ENCODE data around the gene ARFGAP2. TPM values are rescaled to one million over a fixed set of nuclear protein-coding genes. Genes with fewer than 3 reads are reported as not detected.

The ARFGAP2 gene
- total RNA-seq, 1 donor from 2014 or later, result 90.9 TPM

DNA sequence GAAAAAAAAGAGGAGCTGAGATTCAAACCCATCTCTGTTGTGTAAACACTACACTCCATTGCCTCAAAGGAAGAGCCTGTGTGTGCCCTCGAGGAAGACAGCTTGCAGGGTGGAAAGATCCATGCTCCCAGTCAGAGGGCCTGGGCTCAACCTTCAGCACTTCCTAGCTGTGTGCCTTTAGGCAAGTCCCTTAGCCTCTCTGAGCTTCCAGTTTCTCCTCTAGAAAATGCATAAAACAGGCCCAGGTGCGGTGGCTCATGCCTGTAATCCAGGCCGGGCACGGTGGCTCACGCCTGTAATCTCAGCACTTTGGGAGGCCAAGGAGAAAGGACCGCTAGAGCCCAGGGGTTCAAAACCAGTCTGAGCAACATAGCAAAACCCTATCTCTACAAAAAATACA is 4.6 kb upstream of the ARFGAP2 start:
- ATAC-seq (no peak), DNase-seq (no peak)
- intact Hi-C loops (cut with DNase I), result no loop called here
- Histone ChIP-seq H3K27ac (no peak overlapping the region), H3K27me3 (ENCODE audit: low read depth) (peaks cover 15% of the 10 kb centered on the region), H3K4me3 (no peak overlapping the region), H3K9me3 (no peaks in the 10 kb centered on the region), H3K4me1 (peaks cover 19% of the 10 kb centered on the region), H3K36me3 (peaks cover 3% of the 10 kb centered on the region)
- TF ChIP-seq, protein P1, sequence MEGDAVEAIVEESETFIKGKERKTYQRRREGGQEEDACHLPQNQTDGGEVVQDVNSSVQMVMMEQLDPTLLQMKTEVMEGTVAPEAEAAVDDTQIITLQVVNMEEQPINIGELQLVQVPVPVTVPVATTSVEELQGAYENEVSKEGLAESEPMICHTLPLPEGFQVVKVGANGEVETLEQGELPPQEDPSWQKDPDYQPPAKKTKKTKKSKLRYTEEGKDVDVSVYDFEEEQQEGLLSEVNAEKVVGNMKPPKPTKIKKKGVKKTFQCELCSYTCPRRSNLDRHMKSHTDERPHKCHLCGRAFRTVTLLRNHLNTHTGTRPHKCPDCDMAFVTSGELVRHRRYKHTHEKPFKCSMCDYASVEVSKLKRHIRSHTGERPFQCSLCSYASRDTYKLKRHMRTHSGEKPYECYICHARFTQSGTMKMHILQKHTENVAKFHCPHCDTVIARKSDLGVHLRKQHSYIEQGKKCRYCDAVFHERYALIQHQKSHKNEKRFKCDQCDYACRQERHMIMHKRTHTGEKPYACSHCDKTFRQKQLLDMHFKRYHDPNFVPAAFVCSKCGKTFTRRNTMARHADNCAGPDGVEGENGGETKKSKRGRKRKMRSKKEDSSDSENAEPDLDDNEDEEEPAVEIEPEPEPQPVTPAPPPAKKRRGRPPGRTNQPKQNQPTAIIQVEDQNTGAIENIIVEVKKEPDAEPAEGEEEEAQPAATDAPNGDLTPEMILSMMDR (IDR thresholded peaks at IDR 0.05), result no peak

DNA sequence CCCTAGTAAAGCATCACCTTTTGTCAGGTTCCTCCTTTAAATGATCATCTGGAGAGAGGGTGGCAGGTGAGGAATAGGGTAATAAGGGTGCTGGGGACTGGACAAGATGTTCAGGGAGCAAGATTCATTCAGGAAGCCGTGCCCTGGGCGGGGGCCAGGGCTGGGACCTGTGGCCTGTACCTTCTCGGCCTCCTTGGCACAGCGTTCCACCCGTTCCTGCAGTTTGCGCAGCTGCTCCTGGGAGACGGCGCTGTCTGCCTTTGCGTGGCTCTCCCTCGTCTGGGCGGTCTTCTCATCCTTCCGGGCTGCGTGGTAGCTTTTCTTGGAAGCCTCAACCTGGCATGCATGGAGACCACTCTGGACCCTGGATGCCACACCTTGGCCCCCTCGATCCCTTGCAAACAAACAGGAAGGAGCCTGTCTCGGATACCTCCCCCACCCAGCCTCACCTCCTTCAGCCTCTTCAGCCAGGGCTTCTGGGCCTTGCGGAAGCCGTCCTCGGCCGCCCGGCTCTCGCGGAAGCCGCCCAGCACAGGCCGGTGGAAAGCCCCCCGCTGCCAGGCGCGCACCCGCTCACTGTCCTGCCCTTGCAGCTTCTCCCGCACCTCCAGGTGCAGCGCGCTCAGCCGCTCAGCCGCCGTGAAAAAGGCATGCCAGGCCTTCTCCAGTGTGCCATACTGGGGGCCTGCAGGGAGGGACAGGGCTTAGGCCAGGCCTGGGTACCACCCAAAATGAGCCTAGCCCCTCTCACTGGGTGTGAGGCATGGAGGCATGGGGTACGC is 3.5 kb upstream of the ARFGAP2 start:
- intact Hi-C loops (cut with DNase I), result no loop called here
- Histone ChIP-seq H3K27me3 (ENCODE audit: low read depth) (peaks cover 7% of the 10 kb centered on the region), H3K4me3 (no peak overlapping the region), H3K4me1 (peaks cover 19% of the 10 kb centered on the region), H3K9me3 (no peaks in the 10 kb centered on the region), H3K36me3 (peaks cover 8% of the 10 kb centered on the region), H3K27ac (no peak overlapping the region)
- DNase-seq (no peak), ATAC-seq (no peak)
- TF ChIP-seq, protein P1 (IDR thresholded peaks at IDR 0.05), result no peak

DNA sequence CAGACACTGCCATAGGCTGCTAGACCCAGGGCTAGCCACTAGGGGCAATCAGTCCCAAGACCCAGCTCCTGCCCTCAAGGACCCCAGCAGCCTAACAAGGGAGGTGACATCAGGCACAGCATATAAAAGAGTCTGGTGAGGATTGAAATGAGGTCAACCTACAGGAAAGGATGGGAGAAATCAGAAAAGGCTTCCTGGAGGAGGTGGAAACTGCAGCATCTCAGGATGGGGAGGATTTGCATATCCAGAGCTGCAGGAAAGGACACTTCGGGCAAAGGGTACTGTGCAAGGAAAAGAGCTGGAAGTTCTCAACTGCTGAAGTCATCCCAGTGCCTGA is 2.9 kb upstream of the ARFGAP2 start:
- DNase-seq, result no peak
- Histone ChIP-seq H3K4me3 (no peak overlapping the region), H3K36me3 (peaks cover 14% of the 10 kb centered on the region), H3K9me3 (no peaks in the 10 kb centered on the region), H3K27ac (no peak overlapping the region), H3K4me1 (peaks cover 25% of the 10 kb centered on the region), H3K27me3 (ENCODE audit: low read depth) (peaks cover 1% of the 10 kb centered on the region)
- TF ChIP-seq, protein P1 (IDR thresholded peaks at IDR 0.05), result peak; percentile 43
- ATAC-seq, result no peak
- intact Hi-C loops (cut with DNase I), result no loop called here

DNA sequence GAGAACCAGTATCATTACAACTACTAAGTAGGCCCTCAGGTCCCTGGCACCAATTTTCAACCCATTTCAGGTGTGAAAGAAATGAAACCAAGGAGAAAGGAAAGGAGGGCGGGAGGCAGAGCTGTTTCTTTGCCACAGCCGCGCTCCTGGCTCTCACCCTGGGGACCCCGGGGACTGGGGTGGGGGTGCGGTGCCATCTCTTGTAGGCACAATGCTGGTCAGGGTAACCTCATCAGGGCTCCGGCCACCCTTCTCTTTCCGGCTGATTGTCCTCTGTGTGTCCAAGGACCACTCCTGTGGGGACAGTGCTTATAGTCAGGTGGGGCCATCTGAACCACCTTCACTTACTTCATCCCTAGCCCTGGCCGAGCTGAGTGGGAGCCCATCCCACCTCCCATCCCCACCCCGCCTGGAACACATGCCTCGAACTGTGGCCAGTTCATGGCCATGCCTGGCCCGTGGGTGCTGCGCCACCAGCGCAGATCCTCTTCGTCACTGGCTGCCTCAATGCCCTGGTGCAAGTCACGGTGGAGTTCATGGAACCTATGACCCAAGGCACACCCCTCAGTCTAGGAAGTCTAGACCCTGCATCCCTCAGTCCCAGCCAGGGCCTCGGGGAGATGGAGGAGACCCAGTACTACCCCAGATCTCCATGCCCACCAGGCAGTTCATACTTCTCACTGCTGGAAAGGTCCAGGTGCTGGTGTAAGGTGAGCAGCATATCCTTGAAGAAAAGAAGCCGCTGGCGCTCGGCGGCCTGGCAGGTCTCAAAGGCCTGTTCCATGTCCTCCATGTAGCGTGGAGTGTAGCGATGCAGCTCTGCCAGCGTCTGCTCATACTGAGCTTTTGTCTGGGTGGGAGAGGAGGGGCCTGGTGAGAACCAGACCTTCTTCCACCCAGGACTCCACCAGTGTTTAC is 2.3 kb upstream of the ARFGAP2 start:
- peak overlapping the region; percentile 98 for H3K27ac ChIP-seq
- ATAC-seq, result no peak
- TF ChIP-seq, protein P1 (IDR thresholded peaks at IDR 0.05), result no peak

DNA sequence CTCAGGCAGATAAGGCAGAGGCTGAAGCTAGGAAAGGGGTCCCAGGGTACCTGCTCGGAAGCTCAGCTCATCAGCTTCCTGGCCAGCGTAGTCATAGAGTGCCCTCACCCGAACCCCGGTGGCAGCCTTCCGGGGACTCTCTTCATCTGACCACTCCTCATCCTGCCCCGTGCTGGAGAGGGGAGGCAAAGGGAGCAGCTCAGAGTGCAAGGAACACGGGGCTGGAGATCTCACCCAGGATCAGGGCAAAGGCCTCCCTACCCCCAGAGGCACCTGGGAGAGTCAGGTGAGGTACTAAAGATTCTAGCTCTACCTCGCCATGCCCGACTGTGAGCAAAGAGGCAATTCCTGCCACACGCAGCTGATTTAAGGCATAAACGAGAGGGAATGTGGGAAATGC is 1.6 kb upstream of the ARFGAP2 start:
- peaks cover 24% of the 10 kb centered on the region for H3K36me3 ChIP-seq
- DNase-seq (no peak), ATAC-seq (no peak)
- TF ChIP-seq, protein P1 (IDR thresholded peaks at IDR 0.05), result no peak
- no peaks in the 10 kb centered on the region for H3K9me3 ChIP-seq
- H3K4me3 ChIP-seq, result no peak overlapping the region
- H3K4me1 ChIP-seq, result peaks cover 32% of the 10 kb centered on the region
- intact Hi-C loops (cut with DNase I), result no loop called here
- H3K27me3 ChIP-seq (ENCODE audit: low read depth), result no peaks in the 10 kb centered on the region
- H3K27ac ChIP-seq, result peak overlapping the region; percentile 98

More for the DNA sequence above, 2.3 kb upstream of the ARFGAP2 start:
- H3K4me3 ChIP-seq, result no peak overlapping the region
- intact Hi-C loops (cut with DNase I), result no loop called here
- DNase-seq, result no peak
- H3K27me3 ChIP-seq (ENCODE audit: low read depth), result no peaks in the 10 kb centered on the region
- peaks cover 28% of the 10 kb centered on the region for H3K4me1 ChIP-seq
- no peaks in the 10 kb centered on the region for H3K9me3 ChIP-seq
- peaks cover 17% of the 10 kb centered on the region for H3K36me3 ChIP-seq

All from lower lobe of right lung (tissue), 2 donors.